ENCODE results near the gene PDLIM5. TPM values are rescaled to one million over a fixed set of nuclear protein-coding genes. Genes with fewer than 3 reads are reported as not detected.

Gene PDLIM5
- total and polyA plus RNA-seq, 7 experiments from 2014 or later = 14.4 to 61.7 (median 35.7) TPM

GRCh38 chr4:94516067-94516466 lies 64.3 kb downstream of the PDLIM5 start:
- Mint-ChIP-seq H3K27me3 (no peaks in the 10 kb centered on the region), H3K9me3 (no peaks in the 10 kb centered on the region), H3K4me1 (peaks cover 11 to 26% (median 23%) of the 10 kb centered on the region in 7 donors), H3K36me3 (peaks cover 0 to 34% (median 13%) of the 10 kb centered on the region in 5 donors), H3K27ac (no peak overlapping the region), H3K4me3 (no peak overlapping the region)
- Histone ChIP-seq H3K27ac (ENCODE audit: low read depth, low read length) (no peak overlapping the region), H3K36me3 (ENCODE audit: control insufficient read depth in 2 of 3, insufficient read depth in 3 of 3, low read length in 3 of 3) (no peaks in the 10 kb centered on the region), H3K27me3 (ENCODE audit: control insufficient read depth in 2 of 2, insufficient read depth in 2 of 2, low read length in 2 of 2) (no peaks in the 10 kb centered on the region), H3K4me1 (ENCODE audit: control insufficient read depth in 2 of 2, insufficient read depth in 2 of 2, low read length in 2 of 2) (no peaks in the 10 kb centered on the region), H3K9me3 (ENCODE audit: control insufficient read depth in 2 of 3, low read length in 3 of 3) (no peaks in the 10 kb centered on the region), H3K4me3 (ENCODE audit: low read length) (no peak overlapping the region)
- CTCF ChIA-PET = no interaction called here
- no peak for DNase-seq
- intact Hi-C loops (cut with micrococcal nuclease) = no loop called here
- no peak for ATAC-seq
- POLR2A ChIA-PET = no interaction called here

DNA sequence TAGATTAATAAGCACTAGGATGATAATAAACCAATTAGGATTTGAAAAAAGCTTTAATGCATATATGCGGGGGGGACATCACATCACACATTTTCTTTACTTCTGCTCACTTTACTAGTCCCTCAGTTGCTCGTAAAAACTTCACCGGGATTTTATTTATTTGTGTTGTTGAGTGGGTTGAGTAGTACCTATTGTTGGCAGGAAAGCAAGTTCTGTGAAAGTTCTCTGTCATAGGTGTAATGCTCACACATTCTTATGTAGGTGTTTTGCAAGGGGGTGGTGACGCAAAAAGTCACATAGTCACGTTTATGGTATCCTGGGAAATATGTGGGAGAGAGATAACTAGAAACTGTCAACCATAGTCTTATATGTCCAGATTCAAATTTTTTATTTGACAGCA lies 65.3 kb downstream of the PDLIM5 start:
- no peak overlapping the region for H3K27ac ChIP-seq (ENCODE audit: low read depth, low read length)
- Mint-ChIP-seq H3K9me3 (no peaks in the 10 kb centered on the region), H3K4me3 (no peak overlapping the region), H3K4me1 (peaks cover 11 to 26% (median 23%) of the 10 kb centered on the region in 7 donors), H3K27me3 (no peaks in the 10 kb centered on the region), H3K36me3 (peaks cover 0 to 32% (median 13%) of the 10 kb centered on the region in 5 donors), H3K27ac (no peak overlapping the region)
- no peaks in the 10 kb centered on the region for H3K9me3 ChIP-seq (ENCODE audit: control insufficient read depth in 2 of 3, low read length in 3 of 3)
- H3K4me1 ChIP-seq (ENCODE audit: control insufficient read depth in 2 of 2, insufficient read depth in 2 of 2, low read length in 2 of 2) = no peaks in the 10 kb centered on the region
- H3K27me3 ChIP-seq (ENCODE audit: control insufficient read depth in 2 of 2, insufficient read depth in 2 of 2, low read length in 2 of 2) = no peaks in the 10 kb centered on the region
- H3K36me3 ChIP-seq (ENCODE audit: control insufficient read depth in 2 of 3, insufficient read depth in 3 of 3, low read length in 3 of 3) = no peaks in the 10 kb centered on the region
- intact Hi-C loops (cut with micrococcal nuclease) = no loop called here
- H3K4me3 ChIP-seq (ENCODE audit: low read length) = no peak overlapping the region
- ATAC-seq (no peak), DNase-seq (no peak)
- ChIA-PET POLR2A (no interaction called here), CTCF (no interaction called here)

GRCh38 chr4:94517492-94517891 lies 65.8 kb downstream of the PDLIM5 start:
- no peak overlapping the region for H3K27ac Mint-ChIP-seq
- no peaks in the 10 kb centered on the region for H3K9me3 Mint-ChIP-seq
- peaks cover 0 to 28% (median 11%) of the 10 kb centered on the region in 5 donors for H3K36me3 Mint-ChIP-seq
- peaks cover 11 to 26% (median 23%) of the 10 kb centered on the region in 7 donors for H3K4me1 Mint-ChIP-seq
- no peaks in the 10 kb centered on the region for H3K27me3 Mint-ChIP-seq
- no peaks in the 10 kb centered on the region for H3K4me1 ChIP-seq (ENCODE audit: control insufficient read depth in 2 of 2, insufficient read depth in 2 of 2, low read length in 2 of 2)
- intact Hi-C loops (cut with micrococcal nuclease) = no loop called here
- POLR2A ChIA-PET = no interaction called here
- H3K9me3 ChIP-seq (ENCODE audit: control insufficient read depth in 2 of 3, low read length in 3 of 3) = no peaks in the 10 kb centered on the region
- no peak for ATAC-seq
- H3K4me3 Mint-ChIP-seq = no peak overlapping the region
- DNase-seq = no peak
- no peak overlapping the region for H3K4me3 ChIP-seq (ENCODE audit: low read length)
- H3K27me3 ChIP-seq (ENCODE audit: control insufficient read depth in 2 of 2, insufficient read depth in 2 of 2, low read length in 2 of 2) = no peaks in the 10 kb centered on the region
- no peak overlapping the region for H3K27ac ChIP-seq (ENCODE audit: low read depth, low read length)
- no peaks in the 10 kb centered on the region for H3K36me3 ChIP-seq (ENCODE audit: control insufficient read depth in 2 of 3, insufficient read depth in 3 of 3, low read length in 3 of 3)
- CTCF ChIA-PET = no interaction called here

GRCh38 chr4:94519019-94519418 lies 67.3 kb downstream of the PDLIM5 start:
- H3K9me3 Mint-ChIP-seq = no peaks in the 10 kb centered on the region
- DNase-seq (no peak), ATAC-seq (peak; percentile 48)
- Histone ChIP-seq H3K4me3 (ENCODE audit: low read length) (no peak overlapping the region), H3K9me3 (ENCODE audit: control insufficient read depth in 2 of 3, low read length in 3 of 3) (no peaks in the 10 kb centered on the region), H3K4me1 (ENCODE audit: control insufficient read depth in 2 of 2, insufficient read depth in 2 of 2, low read length in 2 of 2) (no peaks in the 10 kb centered on the region), H3K27me3 (ENCODE audit: control insufficient read depth in 2 of 2, insufficient read depth in 2 of 2, low read length in 2 of 2) (no peaks in the 10 kb centered on the region), H3K27ac (ENCODE audit: low read depth, low read length) (no peak overlapping the region), H3K36me3 (ENCODE audit: control insufficient read depth in 2 of 3, insufficient read depth in 3 of 3, low read length in 3 of 3) (no peaks in the 10 kb centered on the region)
- H3K4me1 Mint-ChIP-seq = peaks cover 11 to 28% (median 21%) of the 10 kb centered on the region in 7 donors
- ChIA-PET POLR2A (no interaction called here), CTCF (no interaction called here)
- H3K27me3 Mint-ChIP-seq = no peaks in the 10 kb centered on the region
- peaks cover 0 to 21% (median 0%) of the 10 kb centered on the region in 5 donors for H3K36me3 Mint-ChIP-seq
- H3K27ac Mint-ChIP-seq = no peak overlapping the region
- intact Hi-C loops (cut with micrococcal nuclease) = no loop called here
- H3K4me3 Mint-ChIP-seq = no peak overlapping the region

DNA sequence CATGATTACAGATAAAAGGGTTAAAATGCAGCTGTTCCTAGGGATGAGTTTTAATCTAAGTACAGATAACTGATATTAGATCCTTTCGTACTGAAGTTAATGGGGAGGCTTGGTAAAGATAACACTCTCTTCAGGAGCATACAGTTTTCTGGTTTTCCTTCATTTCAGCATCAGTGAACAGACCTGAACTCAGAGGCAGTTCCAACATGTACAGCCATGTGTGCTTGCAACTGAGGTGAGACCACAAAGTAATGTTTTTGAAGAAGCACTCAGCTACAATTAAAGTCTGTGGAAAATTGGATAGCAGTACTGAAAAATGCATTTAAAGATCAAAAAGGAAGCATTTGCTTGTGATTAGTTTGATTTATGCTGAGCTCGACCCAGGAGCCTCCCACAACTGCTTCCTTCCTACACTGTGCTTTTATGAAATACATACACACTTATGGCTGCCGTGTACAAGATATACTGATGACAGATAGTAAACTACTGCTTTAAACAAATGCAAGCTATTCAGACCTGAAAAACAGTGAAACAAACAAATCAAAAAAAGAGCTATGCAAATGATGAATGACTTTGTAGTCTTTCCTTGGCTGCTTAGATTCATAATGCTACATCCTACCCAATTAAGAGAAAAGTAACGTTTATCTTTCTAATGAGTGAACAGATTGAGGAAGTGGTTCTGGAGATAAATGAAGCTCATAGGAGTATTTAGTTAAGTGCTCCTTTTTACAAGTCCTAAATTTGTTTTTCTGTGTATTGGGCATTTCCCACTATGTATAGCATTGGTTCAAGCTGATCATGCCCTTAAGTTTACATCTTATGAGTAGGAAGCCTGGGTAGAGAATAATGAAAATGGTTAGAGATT lies 68.4 kb downstream of the PDLIM5 start:
- ATAC-seq (peak; percentile 57), DNase-seq (no peak)
- H3K4me1 Mint-ChIP-seq = peaks cover 11 to 28% (median 21%) of the 10 kb centered on the region in 7 donors
- Histone ChIP-seq H3K4me3 (ENCODE audit: low read length) (no peak overlapping the region), H3K27me3 (ENCODE audit: control insufficient read depth in 2 of 2, insufficient read depth in 2 of 2, low read length in 2 of 2) (no peaks in the 10 kb centered on the region), H3K27ac (ENCODE audit: low read depth, low read length) (no peak overlapping the region), H3K4me1 (ENCODE audit: control insufficient read depth in 2 of 2, insufficient read depth in 2 of 2, low read length in 2 of 2) (no peaks in the 10 kb centered on the region), H3K36me3 (ENCODE audit: control insufficient read depth in 2 of 3, insufficient read depth in 3 of 3, low read length in 3 of 3) (no peaks in the 10 kb centered on the region), H3K9me3 (ENCODE audit: control insufficient read depth in 2 of 3, low read length in 3 of 3) (no peaks in the 10 kb centered on the region)
- ChIA-PET POLR2A (no interaction called here), CTCF (interaction anchor here (0.8 kb wide), 1 partner anchor 114 kb away, joined by 3 read pairs; no protein-coding TSS in a partner anchor)
- H3K36me3 Mint-ChIP-seq = peaks cover 0 to 26% (median 5%) of the 10 kb centered on the region in 5 donors
- no peaks in the 10 kb centered on the region for H3K27me3 Mint-ChIP-seq
- intact Hi-C loops (cut with micrococcal nuclease) = no loop called here
- H3K4me3 Mint-ChIP-seq = peak overlapping the region in 7 of 10 donors; percentile 5 to 62 (median 39)
- peak overlapping the region in 6 of 9 donors; percentile 1 to 65 (median 28) for H3K27ac Mint-ChIP-seq
- H3K9me3 Mint-ChIP-seq = peaks cover 0 to 3% (median 0%) of the 10 kb centered on the region in 11 donors

- Histone ChIP-seq H3K36me3 (ENCODE audit: control insufficient read depth in 2 of 3, insufficient read depth in 3 of 3, low read length in 3 of 3) (no peaks in the 10 kb centered on the region), H3K9me3 (ENCODE audit: control insufficient read depth in 2 of 3, low read length in 3 of 3) (no peaks in the 10 kb centered on the region), H3K4me3 (ENCODE audit: low read length) (no peak overlapping the region), H3K27me3 (ENCODE audit: control insufficient read depth in 2 of 2, insufficient read depth in 2 of 2, low read length in 2 of 2) (no peaks in the 10 kb centered on the region), H3K4me1 (ENCODE audit: control insufficient read depth in 2 of 2, insufficient read depth in 2 of 2, low read length in 2 of 2) (no peaks in the 10 kb centered on the region), H3K27ac (ENCODE audit: low read depth, low read length) (no peak overlapping the region)
- intact Hi-C loops (cut with micrococcal nuclease) = no loop called here
- Mint-ChIP-seq H3K4me3 (no peak overlapping the region), H3K9me3 (peaks cover 0 to 3% (median 0%) of the 10 kb centered on the region in 11 donors), H3K36me3 (peaks cover 0 to 31% (median 11%) of the 10 kb centered on the region in 5 donors), H3K4me1 (peaks cover 11 to 26% (median 18%) of the 10 kb centered on the region in 7 donors), H3K27me3 (no peaks in the 10 kb centered on the region), H3K27ac (no peak overlapping the region)
- no peak for DNase-seq
- ChIA-PET POLR2A (interaction anchor here (0.6 kb wide), 1 partner anchor 35 kb away, joined by 3 read pairs; no protein-coding TSS in a partner anchor), CTCF (no interaction called here)
- ATAC-seq = no peak
These were observed 71.4 kb downstream of the PDLIM5 start for GRCh38 chr4:94523033-94523580.
